Measurements from ENCODE around the gene TESK1.

GRCh38 chr9:35650341-35651158 is 45.5 kb downstream of the TESK1 start, which contains the start of gene SIT1:
- TF ChIP-seq CTCF (IDR thresholded peaks at IDR 0.05; ENCODE audit: low read length) (no peak), EZH2phosphoT487 (IDR thresholded peaks at IDR 0.05; ENCODE audit: low read length) (no peak)

Measured in MM.1S (cell line).